ENCODE data around the gene CHRND. TPM values are rescaled to one million over a fixed set of nuclear protein-coding genes. Genes with fewer than 3 reads are reported as not detected.

The CHRND gene
- total RNA-seq, 2 experiments from 2014 or later, result not detected

- no TSS peak for BruUV-seq (replicated peaks)
- no peak for DNase-seq (ENCODE audit: low spot score)
- no peaks in the 10 kb centered on the region for H3K4me1 ChIP-seq (ENCODE audit: insufficient read depth, low read length, poor library complexity, severe bottlenecking)
- CTCF ChIA-PET (ENCODE audit: unreplicated experiment), result no interaction called here
- TF ChIP-seq EZH2phosphoT487 (IDR thresholded peaks at IDR 0.05; ENCODE audit: borderline replicate concordance, low read depth, low read length), result no peak
- TF ChIP-seq CTCF (conservative IDR thresholded peaks at IDR 0.05; ENCODE audit: low read length), result no peak
- H4K20me1 ChIP-seq (ENCODE audit: insufficient read depth, low read length), result no peaks in the 10 kb centered on the region
- H3K79me2 ChIP-seq (ENCODE audit: insufficient read depth, low read depth, low read length), result no peaks in the 10 kb centered on the region
- intact Hi-C loops (cut with micrococcal nuclease; ENCODE audit: unreplicated experiment), result no loop called here
- H3K4me3 ChIP-seq (ENCODE audit: low read depth, low read length, poor library complexity, severe bottlenecking), result no peak overlapping the region
- H2AFZ ChIP-seq (ENCODE audit: low read length), result no peak overlapping the region
- H3K4me2 ChIP-seq (ENCODE audit: low read length), result no peak overlapping the region
- POLR2A ChIA-PET, result no interaction called here
- no peak overlapping the region for H3K27ac ChIP-seq (ENCODE audit: low read depth, low read length, poor library complexity, severe bottlenecking)
- H3K36me3 ChIP-seq (ENCODE audit: insufficient read depth, low read length), result no peaks in the 10 kb centered on the region
- no peaks in the 10 kb centered on the region for H3K9me3 ChIP-seq (ENCODE audit: low read length)
- no peaks in the 10 kb centered on the region for H3K9me2 ChIP-seq (ENCODE audit: insufficient read depth, low read length)
These were observed 40.6 kb upstream of the CHRND start for GRCh38 chr2:232485348-232485756.

- H3K4me1 ChIP-seq (ENCODE audit: insufficient read depth, low read length, poor library complexity, severe bottlenecking), result no peaks in the 10 kb centered on the region
- H2AFZ ChIP-seq (ENCODE audit: low read length), result no peak overlapping the region
- no peak for TF ChIP-seq EZH2phosphoT487 (IDR thresholded peaks at IDR 0.05; ENCODE audit: borderline replicate concordance, low read depth, low read length)
- TF ChIP-seq CTCF (conservative IDR thresholded peaks at IDR 0.05; ENCODE audit: low read length), result no peak
- intact Hi-C loops (cut with micrococcal nuclease; ENCODE audit: unreplicated experiment), result no loop called here
- no peak for DNase-seq (ENCODE audit: low spot score)
- no peaks in the 10 kb centered on the region for H3K36me3 ChIP-seq (ENCODE audit: insufficient read depth, low read length)
- ChIA-PET POLR2A (no interaction called here), CTCF (ENCODE audit: unreplicated experiment) (no interaction called here)
- no peak overlapping the region for H3K27ac ChIP-seq (ENCODE audit: low read depth, low read length, poor library complexity, severe bottlenecking)
- no peaks in the 10 kb centered on the region for H4K20me1 ChIP-seq (ENCODE audit: insufficient read depth, low read length)
- no peak overlapping the region for H3K4me2 ChIP-seq (ENCODE audit: low read length)
- no peaks in the 10 kb centered on the region for H3K9me2 ChIP-seq (ENCODE audit: insufficient read depth, low read length)
- no peaks in the 10 kb centered on the region for H3K9me3 ChIP-seq (ENCODE audit: low read length)
- no TSS peak for BruUV-seq (replicated peaks)
- H3K4me3 ChIP-seq (ENCODE audit: low read depth, low read length, poor library complexity, severe bottlenecking), result no peak overlapping the region
- H3K79me2 ChIP-seq (ENCODE audit: insufficient read depth, low read depth, low read length), result no peaks in the 10 kb centered on the region
These were observed 40.0 kb upstream of the CHRND start for GRCh38 chr2:232485757-232486557.

All from OCI-LY7 (cell line).